NCI-H524 treated with DMSO at 0.1 percent for 48 hours (cell line): Measurements from ENCODE around the gene LDB3.
A peak's percentile ranks its signal among the peaks of the same experiment; 100 is the strongest.
"Not testable (repeated sequence)": the region's sequence is repeated elsewhere in the genome, so short reads cannot be mapped to it uniquely, and the experiment has no call there.

Source experiments
- DNase-seq: peaks from one replicate; lab custom pipeline; 2025; lab: John Stamatoyannopoulos, UW

LDB3 gene

GRCh38 chr10:86732771-86733170, 64.5 kb downstream of the LDB3 start:
- DNase-seq, result no peak

DNA sequence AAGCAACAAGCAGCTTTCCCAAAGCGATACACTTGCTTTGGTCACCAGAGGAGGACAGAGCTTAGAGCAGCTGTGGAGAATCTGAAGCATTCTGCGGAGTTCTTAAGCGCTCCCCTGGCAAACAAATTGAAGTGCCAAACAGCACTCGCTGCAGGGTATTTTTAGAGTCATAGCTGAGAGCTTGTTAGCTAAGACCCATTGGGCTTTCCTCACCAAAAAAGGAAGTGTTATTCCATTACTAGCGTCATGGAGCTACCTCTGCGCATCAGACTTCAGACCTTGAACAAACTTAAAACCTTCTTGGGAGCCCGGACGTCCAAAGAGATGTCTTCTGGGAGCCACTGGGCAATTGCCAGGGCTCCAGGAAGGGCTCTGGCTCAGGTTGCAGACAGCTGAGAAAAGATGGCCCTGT, 65.0 kb downstream of the LDB3 start:
- DNase-seq, result no peak

DNA sequence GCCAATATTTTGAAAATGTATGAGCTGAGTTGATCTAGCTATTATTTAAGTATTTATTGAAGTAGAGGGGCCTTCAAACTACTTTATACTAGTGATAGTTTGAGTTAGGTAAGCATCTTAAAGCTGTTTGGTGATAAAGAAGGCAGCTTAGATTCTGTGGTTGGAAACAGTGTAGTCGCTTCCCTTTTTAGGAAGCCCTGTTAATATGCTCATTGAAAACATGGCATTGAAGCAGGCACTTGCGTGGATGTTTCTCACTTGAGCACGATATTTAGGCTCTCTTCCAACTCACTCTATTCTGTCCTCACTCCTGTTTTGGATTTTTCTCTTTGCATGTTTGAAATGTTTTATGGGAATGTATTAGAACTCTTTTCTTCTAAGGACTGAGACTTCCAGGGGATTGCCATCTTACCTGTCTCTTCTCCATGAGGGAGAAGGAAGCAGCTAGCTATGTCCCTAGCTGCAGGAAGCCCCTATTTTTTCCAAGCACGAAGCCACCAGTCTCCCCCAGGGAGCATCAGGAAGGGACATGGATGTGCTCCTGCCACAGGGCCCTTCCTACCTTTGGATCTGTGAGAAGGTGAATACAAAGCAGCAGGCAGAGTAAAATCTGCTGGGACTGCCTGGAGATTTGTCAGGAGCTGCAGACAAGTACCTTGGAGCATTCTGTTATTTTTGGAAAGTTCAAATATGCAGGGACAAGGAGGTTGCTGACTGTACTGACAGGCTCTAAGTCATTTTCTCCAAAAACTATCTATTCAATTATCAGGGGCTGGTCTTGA, 66.1 kb downstream of the LDB3 start:
- no peak for DNase-seq

DNA sequence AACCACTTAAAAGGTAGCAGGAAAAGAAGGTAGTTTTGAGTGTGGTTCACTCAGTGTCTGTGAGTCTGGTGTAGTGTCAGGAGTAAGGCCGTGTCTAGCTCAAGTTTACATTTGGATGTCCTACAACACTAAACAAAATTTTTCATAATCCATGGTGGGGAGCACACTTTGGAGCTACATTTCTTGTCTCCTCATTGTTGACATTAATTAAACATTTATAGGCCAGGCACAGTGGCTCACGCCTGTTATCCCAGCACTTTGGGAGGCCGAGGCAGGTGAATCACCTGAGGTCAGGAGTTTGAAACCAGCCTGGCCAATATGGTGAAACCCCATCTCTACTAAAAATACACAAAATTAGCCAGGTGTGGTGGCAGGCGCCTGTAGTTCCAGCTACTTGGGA, 67.0 kb downstream of the LDB3 start:
- DNase-seq, result not testable (repeated sequence)

DNA sequence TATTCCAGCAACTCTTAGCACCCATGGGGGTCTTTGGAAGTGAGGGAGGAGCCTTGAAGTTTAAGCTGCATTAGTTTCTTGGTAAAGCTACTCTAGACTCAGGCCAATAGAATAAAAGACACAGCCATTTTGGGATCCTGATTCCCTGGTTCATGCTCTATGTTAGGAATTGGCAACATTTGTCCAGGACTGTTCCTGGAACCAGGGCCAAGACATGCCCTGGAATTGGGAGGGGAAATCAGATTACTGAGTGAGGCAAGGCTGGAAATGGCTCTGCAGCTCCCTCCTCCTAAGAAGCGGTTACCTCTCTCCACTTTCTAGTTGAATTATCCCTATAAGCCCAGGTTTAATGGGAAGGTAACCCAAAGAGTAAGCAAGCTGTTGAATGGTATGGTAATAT, 73.9 kb downstream of the LDB3 start:
- no peak for DNase-seq

GRCh38 chr10:86744067-86744725, 75.9 kb downstream of the LDB3 start:
- DNase-seq, result no peak

DNA sequence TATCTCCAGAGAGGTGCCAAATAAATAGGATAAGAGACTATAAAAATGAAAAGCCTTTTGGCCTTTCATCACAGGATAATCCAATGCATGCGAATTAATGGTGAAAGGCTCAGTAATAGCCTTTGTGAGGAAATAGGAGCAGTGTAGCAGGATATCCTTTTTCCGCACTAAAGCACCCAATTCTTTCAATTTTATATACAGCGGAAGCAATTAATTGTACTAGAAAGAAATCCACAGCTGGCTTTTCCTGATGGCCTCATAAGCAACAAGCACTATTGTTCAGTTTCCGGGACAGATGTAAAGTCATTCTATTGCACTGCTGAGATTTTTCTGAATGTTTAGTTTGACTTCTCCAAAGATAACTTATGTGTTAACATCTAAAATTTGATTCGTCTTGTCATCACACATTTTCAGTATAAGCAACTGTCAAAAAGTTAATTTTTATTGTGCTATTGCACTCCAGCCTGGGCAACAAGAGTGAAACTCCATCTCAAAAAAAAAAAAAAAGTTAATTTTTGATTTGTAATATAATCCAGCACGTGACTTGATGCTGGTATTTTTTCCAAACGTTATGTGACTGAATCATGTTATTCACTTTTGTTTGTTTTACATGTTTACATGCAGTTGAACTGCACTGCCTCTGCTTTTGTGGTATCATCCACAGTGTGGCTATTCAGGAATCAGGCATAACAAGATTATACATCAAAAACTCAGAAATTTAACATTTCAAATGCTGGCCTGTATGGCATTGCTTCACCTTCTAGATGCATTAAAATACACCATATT, 79.7 kb downstream of the LDB3 start:
- no peak for DNase-seq

- no peak for DNase-seq
Observed at GRCh38 chr10:86749854-86750253, 81.5 kb downstream of the LDB3 start.

- no peak for DNase-seq
Observed at GRCh38 chr10:86751477-86751876, 83.2 kb downstream of the LDB3 start.

DNA sequence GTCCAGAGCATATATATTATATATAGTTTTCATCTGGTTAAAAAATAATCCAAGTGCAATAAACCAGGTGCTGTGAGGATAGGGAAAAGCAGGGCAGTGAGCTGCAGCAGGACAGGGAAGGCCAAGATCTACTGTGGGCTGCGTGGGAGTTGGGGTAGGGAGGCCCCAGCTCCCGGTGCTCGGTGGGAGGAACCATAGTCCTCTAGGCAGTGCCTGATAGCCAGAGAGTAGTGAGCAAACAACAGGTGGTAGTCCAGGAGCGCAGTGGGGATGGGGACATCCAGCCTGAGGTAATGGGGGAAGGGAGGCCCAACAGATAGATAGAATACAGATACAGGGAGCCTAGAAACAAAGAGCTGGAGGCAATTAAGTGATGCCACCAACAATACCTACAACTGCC, 84.0 kb downstream of the LDB3 start:
- no peak for DNase-seq

- DNase-seq, result no peak
Observed at GRCh38 chr10:86753051-86753450, 84.7 kb downstream of the LDB3 start.

GRCh38 chr10:86753638-86754434, 85.5 kb downstream of the LDB3 start:
- DNase-seq, result no peak

- DNase-seq, result no peak
Observed at GRCh38 chr10:86755454-86755739, 87.1 kb downstream of the LDB3 start.

DNA sequence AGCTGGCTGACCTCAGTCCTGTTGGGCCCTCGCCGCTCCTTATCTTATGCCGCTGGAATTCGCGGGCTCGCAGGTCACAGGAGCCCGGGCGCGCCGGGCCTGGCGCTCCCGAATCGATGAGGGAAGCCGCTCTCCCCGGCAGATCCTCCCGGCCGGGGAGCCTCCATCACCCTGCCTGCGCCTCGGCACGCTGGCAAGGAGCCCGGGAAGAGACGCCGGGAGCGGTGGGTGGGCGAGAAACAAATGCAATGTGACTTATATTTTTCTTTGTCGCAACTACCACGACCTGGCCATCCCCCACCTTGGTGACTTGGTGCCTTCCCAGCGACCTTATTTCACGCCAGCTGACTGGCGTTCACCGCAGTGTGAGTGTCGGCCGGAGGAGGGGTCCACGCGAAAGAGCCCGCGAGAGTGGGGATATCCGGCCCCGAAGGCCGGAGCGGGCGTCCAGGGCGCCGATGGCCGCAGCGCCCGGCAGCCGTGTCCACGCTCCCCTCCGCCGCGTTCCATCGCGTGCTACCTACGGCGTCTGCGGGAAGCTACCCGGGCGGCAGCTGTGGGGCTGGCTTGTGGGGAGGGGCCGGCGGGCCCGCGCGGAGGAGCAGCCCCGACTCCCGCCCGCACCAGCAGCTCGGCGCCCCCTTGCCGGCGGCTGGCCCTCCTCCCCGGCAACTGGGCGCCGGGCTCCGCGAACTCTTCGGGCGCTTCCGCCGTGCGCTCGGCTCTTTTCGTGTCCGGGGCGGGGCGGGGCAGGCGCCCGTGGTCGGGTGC, 87.6 kb downstream of the LDB3 start:
- no peak for DNase-seq

GRCh38 chr10:86756511-86757112, 88.3 kb downstream of the LDB3 start, which contains the start of gene BMPR1A:
Gene BMPR1A, plus strand, starts transcription at chr10:86756619. Its CDS starts 119,400 bp downstream, at chr10:86876019.
- DNase-seq, result no peak

GRCh38 chr10:86757113-86757972, 89.0 kb downstream of the LDB3 start:
- DNase-seq, result peak; percentile 11

GRCh38 chr10:86758189-86759072, 90.1 kb downstream of the LDB3 start:
- no peak for DNase-seq

GRCh38 chr10:86759073-86759672, 90.9 kb downstream of the LDB3 start:
- no peak for DNase-seq

DNA sequence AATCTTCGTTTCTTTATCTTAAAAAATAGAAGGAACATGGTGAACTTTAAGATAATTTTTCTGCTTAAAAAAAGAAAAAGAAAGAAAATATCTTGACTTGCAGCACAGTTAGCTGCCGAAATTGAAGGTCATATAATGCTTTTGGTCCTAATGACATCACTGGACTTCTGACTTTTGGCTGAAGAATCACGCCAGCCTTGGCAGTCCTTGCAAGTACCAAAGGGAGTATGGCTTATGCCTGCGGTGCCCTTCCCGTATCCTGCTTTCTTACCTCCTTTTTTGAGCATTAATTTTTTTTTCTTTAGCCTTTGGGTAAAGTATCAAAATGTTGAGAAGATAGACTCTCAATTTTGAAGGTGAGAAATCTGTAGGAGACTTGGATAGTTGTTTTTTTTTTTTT, 95.1 kb downstream of the LDB3 start:
- DNase-seq, result no peak
